Gastrocnemius medialis (tissue), 4 donors: Measurements from ENCODE around the gene CAMK4. TPM values are rescaled to one million over a fixed set of nuclear protein-coding genes. Genes with fewer than 3 reads are reported as not detected.

Source experiments
- ATAC-seq, 2 donors: fragments of 150-250 bp; one replicate each; pipeline ENCODE4 v1.9.1; 2016
- DNase-seq, 2 donors: peaks; one replicate each; pipeline ENCODE4 v3.0.0-alpha.2; 2019
- H3K27ac ChIP-seq, 4 donors: fragments of 200-600 bp; sonication (generic); 1 replicate in 1 of 4; 2 replicates in 3 of 4; pipeline ENCODE4 v1.5.1; 2016 to 2018; ENCODE audit warnings: mild to moderate bottlenecking in 2 of 4, moderate library complexity in 1 of 4
- H3K27me3 ChIP-seq, 3 donors: fragments of 200-600 bp; sonication (generic) in 2 of 3; 1 replicate in 1 of 3; 2 replicates in 2 of 3; pipeline versions ENCODE4 v1.5.1 to v1.6.0; 2016 to 2019; ENCODE audit warnings: mild to moderate bottlenecking in 1 of 3, moderate library complexity in 1 of 3
- H3K36me3 ChIP-seq, 2 donors: fragments of 200-600 bp; sonication (generic) in 1 of 2; one replicate each; pipeline ENCODE4 v1.5.1; 2017 to 2018
- H3K4me1 ChIP-seq, 2 donors: fragments of 200-600 bp; sonication (generic) in 1 of 2; one replicate each; pipeline ENCODE4 v1.5.1; 2016 to 2017; ENCODE audit warnings: mild to moderate bottlenecking in 2 of 2
- H3K4me3 ChIP-seq, 4 donors: fragments of 200-600 bp; sonication (generic) in 3 of 4; 1 replicate in 1 of 4; 2 replicates in 3 of 4; pipeline ENCODE4 v1.5.1; 2016 to 2019; ENCODE audit warnings: mild to moderate bottlenecking in 2 of 4
- H3K9me3 ChIP-seq, 3 donors: fragments of 200-600 bp; sonication (generic) in 2 of 3; 1 replicate in 1 of 3; 2 replicates in 2 of 3; pipeline ENCODE4 v1.5.1; 2016 to 2019
- CTCF ChIP-seq, 5 experiments: fragments of 450-650 bp in 3 of 5; fragments of 200-600 bp in 2 of 5; sonication (generic) in 2 of 5; IDR thresholded peaks in 4 of 5; conservative IDR thresholded peaks in 1 of 5; 1 replicate in 4 of 5; 2 replicates in 1 of 5; pipeline ENCODE4 v1.5.1; 2016 to 2019; ENCODE audit warnings: antibody characterized with exemption in 5 of 5, mild to moderate bottlenecking in 3 of 5, moderate library complexity in 3 of 5
- POLR2A ChIP-seq, 2 donors: fragments of 450-650 bp; IDR thresholded peaks; one replicate each; pipeline ENCODE4 v1.6.1; 2017; ENCODE audit warnings: antibody characterized with exemption in 2 of 2, mild to moderate bottlenecking in 2 of 2, moderate library complexity in 2 of 2
- in situ Hi-C, 4 donors: fragments of 200-750 bp; cut with MboI; loops; one replicate each; pipeline versions ENCODE4 v1.15.0 to v1.8.0; 2017; ENCODE audit warnings: low sequenced_read_pairs in 4 of 4
- intact Hi-C: fragments of 100-400 bp; cut with DNase I; formaldehyde crosslinking; loops from one replicate; pipeline ENCODE4 v1.15.1; 2023; ENCODE audit warnings: low total_unique reads
- total RNA-seq, 4 donors: library from RNA; depleted of rRNA; stranded (reverse); fragments of >200 nt; gene quantifications; one replicate each; pipeline versions ENCODE4 v1.1.0 to v1.2.3, GENCODE V29; 2016

The CAMK4 gene
- total RNA-seq, 4 donors from 2014 or later: 0.27 to 1.0 (median 0.72) TPM

- no peak overlapping the region for H3K27ac ChIP-seq
- ATAC-seq (no peak), DNase-seq (no peak)
- no peaks in the 10 kb centered on the region for H3K4me1 ChIP-seq
- in situ Hi-C loops: no loop called here
- no peaks in the 10 kb centered on the region for H3K27me3 ChIP-seq
- H3K9me3 ChIP-seq: no peaks in the 10 kb centered on the region
- TF ChIP-seq CTCF (IDR thresholded peaks at IDR 0.05 in 4 of 5, conservative IDR thresholded peaks at IDR 0.05 in 1 of 5) (no peak), POLR2A (IDR thresholded peaks at IDR 0.05) (no peak)
- H3K4me3 ChIP-seq: no peak overlapping the region
- no peaks in the 10 kb centered on the region for H3K36me3 ChIP-seq
- intact Hi-C loops: no loop called here
Observed at GRCh38 chr5:111236348-111236747, 12.2 kb downstream of the CAMK4 start.

- intact Hi-C loops (no loop called here), in situ Hi-C loops (no loop called here)
- H3K4me3 ChIP-seq: no peak overlapping the region
- H3K9me3 ChIP-seq: no peaks in the 10 kb centered on the region
- no peak for DNase-seq
- TF ChIP-seq CTCF (IDR thresholded peaks at IDR 0.05 in 4 of 5, conservative IDR thresholded peaks at IDR 0.05 in 1 of 5) (no peak), POLR2A (IDR thresholded peaks at IDR 0.05) (no peak)
- no peaks in the 10 kb centered on the region for H3K27me3 ChIP-seq
- H3K27ac ChIP-seq: no peak overlapping the region
- no peak for ATAC-seq
- H3K4me1 ChIP-seq: no peaks in the 10 kb centered on the region
- no peaks in the 10 kb centered on the region for H3K36me3 ChIP-seq
Observed at GRCh38 chr5:111236995-111237394, 12.8 kb downstream of the CAMK4 start.

- H3K4me1 ChIP-seq: no peaks in the 10 kb centered on the region
- H3K27ac ChIP-seq: no peak overlapping the region
- ATAC-seq: no peak
- DNase-seq: no peak
- H3K27me3 ChIP-seq: no peaks in the 10 kb centered on the region
- H3K9me3 ChIP-seq: no peaks in the 10 kb centered on the region
- no peak overlapping the region for H3K4me3 ChIP-seq
- in situ Hi-C loops (no loop called here), intact Hi-C loops (no loop called here)
- no peak for TF ChIP-seq CTCF (IDR thresholded peaks at IDR 0.05 in 4 of 5, conservative IDR thresholded peaks at IDR 0.05 in 1 of 5)
- TF ChIP-seq POLR2A (IDR thresholded peaks at IDR 0.05): no peak
- no peaks in the 10 kb centered on the region for H3K36me3 ChIP-seq
Observed at GRCh38 chr5:111237470-111237869, 13.3 kb downstream of the CAMK4 start.

GRCh38 chr5:111238431-111239225 is 14.4 kb downstream of the CAMK4 start:
- no peak for DNase-seq
- intact Hi-C loops: no loop called here
- H3K27ac ChIP-seq: no peak overlapping the region
- in situ Hi-C loops: no loop called here
- H3K27me3 ChIP-seq: no peaks in the 10 kb centered on the region
- no peak for ATAC-seq
- no peak for TF ChIP-seq CTCF (IDR thresholded peaks at IDR 0.05 in 4 of 5, conservative IDR thresholded peaks at IDR 0.05 in 1 of 5)
- TF ChIP-seq POLR2A (IDR thresholded peaks at IDR 0.05): no peak
- H3K4me1 ChIP-seq: no peaks in the 10 kb centered on the region
- H3K36me3 ChIP-seq: no peaks in the 10 kb centered on the region
- H3K9me3 ChIP-seq: no peaks in the 10 kb centered on the region
- H3K4me3 ChIP-seq: no peak overlapping the region

- no peaks in the 10 kb centered on the region for H3K4me1 ChIP-seq
- no peak for ATAC-seq
- no peaks in the 10 kb centered on the region for H3K27me3 ChIP-seq
- H3K9me3 ChIP-seq: no peaks in the 10 kb centered on the region
- in situ Hi-C loops: no loop called here
- TF ChIP-seq POLR2A (IDR thresholded peaks at IDR 0.05): no peak
- no peak for TF ChIP-seq CTCF (IDR thresholded peaks at IDR 0.05 in 4 of 5, conservative IDR thresholded peaks at IDR 0.05 in 1 of 5)
- no peak overlapping the region for H3K4me3 ChIP-seq
- DNase-seq: no peak
- no peaks in the 10 kb centered on the region for H3K36me3 ChIP-seq
- intact Hi-C loops: no loop called here
- H3K27ac ChIP-seq: no peak overlapping the region
Observed at GRCh38 chr5:111241696-111242095, 17.5 kb downstream of the CAMK4 start.
